Sigmoid colon (tissue), 7 donors: ENCODE measurements around the gene SLC32A1. TPM values are rescaled to one million over a fixed set of nuclear protein-coding genes. Genes with fewer than 3 reads are reported as not detected.

Experiments
- DNase-seq: peaks from one replicate; pipeline ENCODE4 v3.0.0-alpha.2; 2019
- H3K27ac ChIP-seq, 4 donors: fragments of 200-600 bp; sonication (generic); one replicate each; pipeline ENCODE4 v1.5.1; 2016 to 2019; ENCODE audit warnings: mild to moderate bottlenecking in 1 of 4
- H3K27me3 ChIP-seq, 3 donors: fragments of 200-600 bp; sonication (generic); one replicate each; pipeline ENCODE4 v1.5.1; 2019; ENCODE audit warnings: mild to moderate bottlenecking in 1 of 3
- H3K36me3 ChIP-seq, 4 donors: fragments of 200-600 bp; sonication (generic); one replicate each; pipeline ENCODE4 v1.5.1; 2016 to 2019
- H3K4me1 ChIP-seq, 4 donors: fragments of 200-600 bp; sonication (generic); one replicate each; pipeline ENCODE4 v1.5.1; 2017 to 2019
- H3K4me3 ChIP-seq, 4 donors: fragments of 200-600 bp; sonication (generic); one replicate each; pipeline ENCODE4 v1.5.1; 2017 to 2019; ENCODE audit warnings: mild to moderate bottlenecking in 2 of 4, moderate library complexity in 1 of 4
- H3K9me3 ChIP-seq, 4 donors: fragments of 200-600 bp in 3 of 4; sonication (generic) in 3 of 4; one replicate each; pipeline versions ENCODE4 v1.5.1 to v1.6.1; 2013 to 2019
- EP300 ChIP-seq, 4 donors: sonication (generic); formaldehyde crosslinking; IDR thresholded peaks; one replicate each; pipeline ENCODE4 v1.6.1; 2017; ENCODE audit warnings: antibody characterized with exemption in 4 of 4
- POLR2A ChIP-seq, 2 donors: fragments of 450-650 bp; IDR thresholded peaks; one replicate each; pipeline ENCODE4 v1.6.1; 2016; ENCODE audit warnings: antibody characterized with exemption in 2 of 2, mild to moderate bottlenecking in 2 of 2, moderate library complexity in 2 of 2
- POLR2AphosphoS5 ChIP-seq, 4 donors: sonication (generic); formaldehyde crosslinking; IDR thresholded peaks; one replicate each; pipeline ENCODE4 v1.6.1; 2017; ENCODE audit warnings: antibody characterized with exemption in 4 of 4
- WGBS, 2 donors: extraction: QIAGEN DNeasy Blood & Tissue Kit; methylation state at CpG; one replicate each; pipeline ENCODE4 v1.1.7; 2013; 5-methylcytosine and 5-hydroxymethylcytosine counted together
- intact Hi-C: fragments of 100-400 bp; cut with DNase I; formaldehyde crosslinking; loops from one replicate; pipeline ENCODE4 v1.15.1; 2023
- polyA plus RNA-seq, 3 donors: library from polyadenylated mRNA; stranded (reverse); fragments of 200-250 nt; gene quantifications; one replicate each; pipeline ENCODE4 v1.2.3, GENCODE V29; 2013
- total RNA-seq, 4 donors: library from RNA; depleted of rRNA; stranded (reverse); fragments of >200 nt; gene quantifications; one replicate each; pipeline ENCODE4 v1.1.0, GENCODE V29; 2016
- TF ChIP-seq, protein P1 (sequence below), 4 experiments: fragments of 450-650 bp in 3 of 4; fragments of 200-600 bp in 1 of 4; IDR thresholded peaks; one replicate each; pipeline ENCODE4 v1.5.1; 2016 to 2019; ENCODE audit warnings: antibody characterized with exemption in 4 of 4, mild to moderate bottlenecking in 3 of 4, moderate library complexity in 2 of 4
- donor health status: healthy with polysubstance abuse.
- donor health status: Bipolar disorder and iron deficiency.
- donor health status: healthy.

SLC32A1 gene
- total and polyA plus RNA-seq, 7 donors = 0.06 TPM; not detected in 6

DNA sequence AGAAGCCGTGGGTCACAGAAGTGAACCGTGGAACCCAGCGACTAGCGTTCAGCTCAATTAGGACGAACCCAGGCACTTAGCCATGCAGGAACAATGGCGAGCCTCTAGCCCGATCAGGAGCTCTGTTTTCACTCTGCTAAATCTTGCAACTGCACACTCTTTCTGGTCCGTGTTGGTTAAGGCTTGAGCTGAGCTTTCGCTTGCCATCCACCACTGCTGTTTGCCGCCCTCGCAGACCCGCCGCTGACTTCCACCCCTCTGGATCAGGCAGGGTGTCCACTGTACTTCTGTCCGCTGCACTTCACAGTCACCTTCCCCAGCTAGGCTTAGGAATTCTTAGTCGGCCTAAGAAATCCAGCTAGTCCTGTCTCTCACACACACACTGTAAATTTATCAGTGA, 25.7 kb upstream of the SLC32A1 start:
- WGBS, 2 donors = 83 to 84% methylated on average over 15 of the region's 15 CpGs
- Histone ChIP-seq H3K9me3 (no peaks in the 10 kb centered on the region), H3K27ac (no peak overlapping the region), H3K4me3 (no peak overlapping the region), H3K27me3 (peaks cover 0 to 32% (median 0%) of the 10 kb centered on the region in 3 donors), H3K36me3 (no peaks in the 10 kb centered on the region), H3K4me1 (no peaks in the 10 kb centered on the region)
- TF ChIP-seq, protein P1, sequence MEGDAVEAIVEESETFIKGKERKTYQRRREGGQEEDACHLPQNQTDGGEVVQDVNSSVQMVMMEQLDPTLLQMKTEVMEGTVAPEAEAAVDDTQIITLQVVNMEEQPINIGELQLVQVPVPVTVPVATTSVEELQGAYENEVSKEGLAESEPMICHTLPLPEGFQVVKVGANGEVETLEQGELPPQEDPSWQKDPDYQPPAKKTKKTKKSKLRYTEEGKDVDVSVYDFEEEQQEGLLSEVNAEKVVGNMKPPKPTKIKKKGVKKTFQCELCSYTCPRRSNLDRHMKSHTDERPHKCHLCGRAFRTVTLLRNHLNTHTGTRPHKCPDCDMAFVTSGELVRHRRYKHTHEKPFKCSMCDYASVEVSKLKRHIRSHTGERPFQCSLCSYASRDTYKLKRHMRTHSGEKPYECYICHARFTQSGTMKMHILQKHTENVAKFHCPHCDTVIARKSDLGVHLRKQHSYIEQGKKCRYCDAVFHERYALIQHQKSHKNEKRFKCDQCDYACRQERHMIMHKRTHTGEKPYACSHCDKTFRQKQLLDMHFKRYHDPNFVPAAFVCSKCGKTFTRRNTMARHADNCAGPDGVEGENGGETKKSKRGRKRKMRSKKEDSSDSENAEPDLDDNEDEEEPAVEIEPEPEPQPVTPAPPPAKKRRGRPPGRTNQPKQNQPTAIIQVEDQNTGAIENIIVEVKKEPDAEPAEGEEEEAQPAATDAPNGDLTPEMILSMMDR (IDR thresholded peaks at IDR 0.05) = no peak
- TF ChIP-seq POLR2A (IDR thresholded peaks at IDR 0.05) = no peak
- no peak for TF ChIP-seq EP300 (IDR thresholded peaks at IDR 0.05)
- TF ChIP-seq POLR2AphosphoS5 (IDR thresholded peaks at IDR 0.05) = no peak
- no peak for DNase-seq
- intact Hi-C loops = no loop called here

DNA sequence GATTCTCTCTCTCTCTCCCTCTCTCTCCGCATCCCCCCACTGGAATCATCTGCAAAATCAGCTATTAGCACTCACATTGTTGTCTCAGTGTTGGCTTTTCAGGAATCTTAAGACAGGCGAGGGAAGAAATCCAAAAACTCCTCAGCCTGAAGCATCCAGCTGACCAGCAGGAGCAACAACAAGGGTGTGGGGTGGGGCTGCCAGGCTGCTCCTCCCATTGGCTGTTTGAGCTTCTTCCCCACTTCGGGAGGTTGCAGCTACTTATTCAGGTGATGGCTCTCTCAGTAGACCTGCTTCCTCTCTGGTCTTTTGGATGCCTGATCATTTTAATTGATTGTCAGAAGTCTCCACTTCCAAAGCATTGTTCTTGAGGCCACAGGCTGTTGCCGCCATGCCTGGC, 24.1 kb upstream of the SLC32A1 start:
- TF ChIP-seq POLR2AphosphoS5 (IDR thresholded peaks at IDR 0.05) (no peak), POLR2A (IDR thresholded peaks at IDR 0.05) (no peak)
- H3K36me3 ChIP-seq = no peaks in the 10 kb centered on the region
- no peak for DNase-seq
- H3K27me3 ChIP-seq = peaks cover 0 to 43% (median 0%) of the 10 kb centered on the region in 3 donors
- no peak overlapping the region for H3K27ac ChIP-seq
- H3K4me3 ChIP-seq = no peak overlapping the region
- WGBS, 2 donors = 48 to 49% methylated on average over 4 of the region's 4 CpGs
- H3K4me1 ChIP-seq = no peaks in the 10 kb centered on the region
- intact Hi-C loops = no loop called here
- H3K9me3 ChIP-seq = no peaks in the 10 kb centered on the region

DNA sequence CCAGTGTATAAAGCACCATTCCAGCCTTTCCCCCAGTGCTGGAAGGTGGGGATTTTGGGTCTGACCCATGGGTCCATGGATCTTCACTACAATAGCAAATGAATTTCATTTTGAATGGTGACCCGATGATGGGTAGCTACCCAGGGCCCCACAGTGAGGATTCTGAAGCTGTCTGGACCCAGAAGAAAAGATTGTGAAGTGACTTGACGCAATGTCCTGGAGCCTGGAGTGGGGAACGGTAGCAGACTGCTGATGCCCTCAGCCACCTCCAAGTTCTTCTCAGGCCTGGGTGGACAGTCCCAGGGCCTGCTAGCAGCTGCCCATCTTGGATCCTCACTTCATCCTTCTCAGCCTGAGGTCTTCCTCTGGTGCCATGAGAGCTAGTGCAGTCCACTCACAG, 23.4 kb upstream of the SLC32A1 start:
- WGBS, 2 donors = 74 to 89% methylated on average over 3 of the region's 3 CpGs
- Histone ChIP-seq H3K36me3 (no peaks in the 10 kb centered on the region), H3K27ac (no peak overlapping the region), H3K4me1 (no peaks in the 10 kb centered on the region), H3K27me3 (peaks cover 0 to 50% (median 0%) of the 10 kb centered on the region in 3 donors), H3K4me3 (no peak overlapping the region), H3K9me3 (no peaks in the 10 kb centered on the region)
- DNase-seq = no peak
- intact Hi-C loops = no loop called here
- TF ChIP-seq POLR2AphosphoS5 (IDR thresholded peaks at IDR 0.05) = no peak
- no peak for TF ChIP-seq EP300 (IDR thresholded peaks at IDR 0.05)
- no peak for TF ChIP-seq POLR2A (IDR thresholded peaks at IDR 0.05)
- TF ChIP-seq, protein P1 (IDR thresholded peaks at IDR 0.05) = no peak

- intact Hi-C loops = no loop called here
- H3K9me3 ChIP-seq = no peaks in the 10 kb centered on the region
- peaks cover 0 to 67% (median 0%) of the 10 kb centered on the region in 3 donors for H3K27me3 ChIP-seq
- H3K36me3 ChIP-seq = no peaks in the 10 kb centered on the region
- H3K4me3 ChIP-seq = no peak overlapping the region
- no peak overlapping the region for H3K27ac ChIP-seq
- H3K4me1 ChIP-seq = no peaks in the 10 kb centered on the region
- 59 to 66% methylated on average over 3 of the region's 3 CpGs for WGBS, 2 donors
- TF ChIP-seq POLR2AphosphoS5 (IDR thresholded peaks at IDR 0.05) (no peak), POLR2A (IDR thresholded peaks at IDR 0.05) (no peak), EP300 (IDR thresholded peaks at IDR 0.05) (no peak)
- TF ChIP-seq, protein P1 (IDR thresholded peaks at IDR 0.05) = no peak
- no peak for DNase-seq
Observed at GRCh38 chr20:38703526-38703925, 20.8 kb upstream of the SLC32A1 start.

DNA sequence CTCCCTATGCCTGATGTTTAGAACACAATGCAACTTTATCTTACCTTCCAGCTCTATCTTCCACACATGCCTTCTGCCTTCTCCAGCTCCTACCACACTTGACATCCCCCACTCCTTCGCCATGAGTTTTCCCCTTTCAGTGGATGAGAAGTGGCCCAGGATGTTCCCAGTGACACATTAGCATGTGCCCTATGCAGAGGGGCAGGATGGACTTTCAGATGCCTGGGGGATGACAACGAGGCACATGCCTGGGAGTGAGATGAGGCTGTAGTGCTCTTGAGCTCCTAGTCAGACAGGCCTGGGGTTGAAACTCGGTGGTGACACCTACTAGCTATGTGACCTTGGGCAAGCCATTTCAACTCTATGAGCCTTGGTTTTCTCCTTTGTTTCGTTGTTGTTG, 20.1 kb upstream of the SLC32A1 start:
- H3K9me3 ChIP-seq = no peaks in the 10 kb centered on the region
- H3K27me3 ChIP-seq = peaks cover 0 to 67% (median 0%) of the 10 kb centered on the region in 3 donors
- H3K4me1 ChIP-seq = no peaks in the 10 kb centered on the region
- intact Hi-C loops = no loop called here
- WGBS, 2 donors = 51 to 59% methylated on average over 4 of the region's 4 CpGs
- no peaks in the 10 kb centered on the region for H3K36me3 ChIP-seq
- H3K4me3 ChIP-seq = no peak overlapping the region
- DNase-seq = no peak
- TF ChIP-seq POLR2AphosphoS5 (IDR thresholded peaks at IDR 0.05) = no peak
- TF ChIP-seq POLR2A (IDR thresholded peaks at IDR 0.05) = no peak
- TF ChIP-seq EP300 (IDR thresholded peaks at IDR 0.05) = no peak
- TF ChIP-seq, protein P1 (IDR thresholded peaks at IDR 0.05) = no peak
- no peak overlapping the region for H3K27ac ChIP-seq
